Suprapubic skin (tissue), 4 donors: ENCODE measurements around the gene CDH1.

Source experiments
- EP300 ChIP-seq: sonication (generic); formaldehyde crosslinking; IDR thresholded peaks from one replicate; pipeline ENCODE4 v1.6.1; 2017; ENCODE audit warnings: antibody characterized with exemption
- POLR2A ChIP-seq, 2 donors: fragments of 450-650 bp; IDR thresholded peaks; one replicate each; pipeline ENCODE4 v1.6.1; 2017; ENCODE audit warnings: antibody characterized with exemption in 2 of 2, mild to moderate bottlenecking in 2 of 2, moderate library complexity in 2 of 2
- POLR2AphosphoS5 ChIP-seq, 3 donors: sonication (generic); formaldehyde crosslinking; IDR thresholded peaks; one replicate each; pipeline ENCODE4 v1.6.1; 2017; ENCODE audit warnings: antibody characterized with exemption in 3 of 3
- TF ChIP-seq, protein P1 (sequence below), 2 donors: fragments of 200-600 bp in 1 of 2; fragments of 450-650 bp in 1 of 2; sonication (generic) in 1 of 2; IDR thresholded peaks; one replicate each; pipeline ENCODE4 v1.5.1; 2016 to 2019; ENCODE audit warnings: antibody characterized with exemption in 2 of 2, mild to moderate bottlenecking in 1 of 2, moderate library complexity in 1 of 2

DNA sequence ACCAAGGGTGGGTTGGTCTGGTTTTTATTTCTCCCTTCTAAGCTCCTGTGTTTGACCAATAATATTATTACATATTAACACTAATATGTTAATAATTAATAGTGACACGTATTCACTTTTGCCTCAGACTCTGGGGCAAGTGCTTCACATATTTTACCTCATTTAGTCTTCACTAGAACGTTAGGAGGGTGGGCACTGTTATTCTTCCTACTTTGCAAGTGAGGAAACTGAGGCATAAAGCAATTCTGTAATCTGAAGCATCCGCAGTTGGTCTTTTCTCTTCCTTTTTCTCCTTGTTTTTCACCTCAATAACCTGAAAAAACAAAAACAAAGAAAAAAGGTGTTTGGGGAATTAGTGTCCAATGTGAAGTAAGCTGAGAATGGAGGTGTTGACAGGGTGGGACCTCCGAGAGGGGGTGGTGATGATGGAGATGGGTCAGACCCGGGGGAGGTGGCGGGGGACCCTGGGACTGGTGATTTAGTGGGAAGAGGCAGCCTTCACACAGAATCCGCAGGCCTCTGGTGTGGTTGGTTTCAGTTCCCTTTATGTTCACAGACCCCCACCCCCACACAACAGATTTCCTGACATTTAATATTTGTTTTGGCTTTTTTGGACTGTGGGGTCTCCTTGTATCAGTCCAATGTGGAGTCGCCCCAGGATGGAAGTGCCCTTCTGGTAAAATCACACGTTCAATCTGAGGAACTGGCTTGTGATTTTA is 3.7 kb downstream of the CDH1 start:
- TF ChIP-seq, protein P1, sequence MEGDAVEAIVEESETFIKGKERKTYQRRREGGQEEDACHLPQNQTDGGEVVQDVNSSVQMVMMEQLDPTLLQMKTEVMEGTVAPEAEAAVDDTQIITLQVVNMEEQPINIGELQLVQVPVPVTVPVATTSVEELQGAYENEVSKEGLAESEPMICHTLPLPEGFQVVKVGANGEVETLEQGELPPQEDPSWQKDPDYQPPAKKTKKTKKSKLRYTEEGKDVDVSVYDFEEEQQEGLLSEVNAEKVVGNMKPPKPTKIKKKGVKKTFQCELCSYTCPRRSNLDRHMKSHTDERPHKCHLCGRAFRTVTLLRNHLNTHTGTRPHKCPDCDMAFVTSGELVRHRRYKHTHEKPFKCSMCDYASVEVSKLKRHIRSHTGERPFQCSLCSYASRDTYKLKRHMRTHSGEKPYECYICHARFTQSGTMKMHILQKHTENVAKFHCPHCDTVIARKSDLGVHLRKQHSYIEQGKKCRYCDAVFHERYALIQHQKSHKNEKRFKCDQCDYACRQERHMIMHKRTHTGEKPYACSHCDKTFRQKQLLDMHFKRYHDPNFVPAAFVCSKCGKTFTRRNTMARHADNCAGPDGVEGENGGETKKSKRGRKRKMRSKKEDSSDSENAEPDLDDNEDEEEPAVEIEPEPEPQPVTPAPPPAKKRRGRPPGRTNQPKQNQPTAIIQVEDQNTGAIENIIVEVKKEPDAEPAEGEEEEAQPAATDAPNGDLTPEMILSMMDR (IDR thresholded peaks at IDR 0.05): no peak
- TF ChIP-seq POLR2AphosphoS5 (IDR thresholded peaks at IDR 0.05) (no peak), POLR2A (IDR thresholded peaks at IDR 0.05) (no peak), EP300 (no peak)
